ENCODE measurements around the gene RIMS3. TPM values are rescaled to one million over a fixed set of nuclear protein-coding genes. Genes with fewer than 3 reads are reported as not detected.

The RIMS3 gene
- total RNA-seq, result 1 to 10 TPM; 3.0 to 3.9 TPM

DNA sequence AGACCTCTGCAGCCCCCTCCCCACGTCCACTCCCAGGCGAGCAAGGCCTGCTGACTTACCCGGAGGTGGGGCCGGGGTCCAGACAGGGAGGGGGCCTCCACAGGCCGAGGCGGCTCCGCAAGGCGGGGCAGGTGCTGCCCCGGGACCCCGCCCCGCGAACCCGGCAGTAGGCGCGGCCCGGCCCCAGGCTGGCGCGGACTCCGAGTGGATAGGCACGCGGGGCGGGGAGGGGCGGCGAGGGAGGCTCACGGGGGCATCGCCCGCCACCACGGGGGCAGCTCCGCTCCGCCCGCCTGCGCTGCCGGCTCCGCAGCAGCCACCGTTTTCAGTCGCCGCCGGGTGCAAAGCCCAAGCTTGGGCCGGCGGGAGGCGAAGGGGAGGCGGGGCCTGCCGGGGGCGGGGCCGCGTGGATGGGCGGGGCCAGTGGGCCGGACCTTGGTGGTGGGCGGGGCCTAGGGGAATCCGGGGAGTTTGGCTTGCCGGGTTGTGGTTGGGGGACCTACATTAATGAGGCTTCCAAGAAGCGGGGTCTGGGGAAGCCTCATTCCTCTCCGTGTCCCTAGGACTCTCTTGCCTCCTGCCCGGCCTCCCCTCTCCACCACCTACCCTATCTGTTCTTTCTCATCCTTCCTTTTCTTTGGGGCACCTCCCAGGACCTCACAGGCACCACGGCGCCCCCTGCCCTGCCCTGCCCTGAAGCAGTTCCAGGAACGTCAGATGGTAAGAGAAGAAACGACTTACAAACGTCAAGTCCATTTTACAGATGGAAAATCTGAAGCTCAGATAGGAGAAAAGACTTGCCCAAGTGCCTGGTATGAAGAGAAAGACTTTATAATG lies at the start of gene RIMS3:
TSS of gene RIMS3 (minus strand) at position 348 of the 837 bp plus-strand sequence. CDS start 23,757 bp downstream, outside the sequence.
- peaks cover 2% of the 10 kb centered on the region for H3K27me3 Mint-ChIP-seq
- ChIA-PET POLR2A (interaction anchor here (1.0 to 1.5 kb wide), 2 partner anchors 13 to 26 kb away, joined by 3 to 4 read pairs; partner anchors contain the start of gene NFYC), CTCF (interaction anchor here (1.0 to 1.4 kb wide), 3 partner anchors 40 to 53 kb away, joined by 3 read pairs; no protein-coding TSS in a partner anchor)
- intact Hi-C loops (cut with micrococcal nuclease), result loop anchor here (5.0 kb wide), 1 partner anchor 53 kb away; no protein-coding TSS in a partner anchor
- DNase-seq (peak; percentile 85), ATAC-seq (peak; percentile 86)
- no peaks in the 10 kb centered on the region for H3K9me3 Mint-ChIP-seq
- peaks cover 30% of the 10 kb centered on the region for H3K4me1 Mint-ChIP-seq (ENCODE audit: low read depth)
- H3K36me3 Mint-ChIP-seq (ENCODE audit: low read depth), result no peaks in the 10 kb centered on the region
- H3K27ac Mint-ChIP-seq, result peak within 1 kb of the TSS; percentile 69
- peak within 1 kb of the TSS; percentile 74 for H3K4me3 Mint-ChIP-seq
- TF ChIP-seq, protein P1, sequence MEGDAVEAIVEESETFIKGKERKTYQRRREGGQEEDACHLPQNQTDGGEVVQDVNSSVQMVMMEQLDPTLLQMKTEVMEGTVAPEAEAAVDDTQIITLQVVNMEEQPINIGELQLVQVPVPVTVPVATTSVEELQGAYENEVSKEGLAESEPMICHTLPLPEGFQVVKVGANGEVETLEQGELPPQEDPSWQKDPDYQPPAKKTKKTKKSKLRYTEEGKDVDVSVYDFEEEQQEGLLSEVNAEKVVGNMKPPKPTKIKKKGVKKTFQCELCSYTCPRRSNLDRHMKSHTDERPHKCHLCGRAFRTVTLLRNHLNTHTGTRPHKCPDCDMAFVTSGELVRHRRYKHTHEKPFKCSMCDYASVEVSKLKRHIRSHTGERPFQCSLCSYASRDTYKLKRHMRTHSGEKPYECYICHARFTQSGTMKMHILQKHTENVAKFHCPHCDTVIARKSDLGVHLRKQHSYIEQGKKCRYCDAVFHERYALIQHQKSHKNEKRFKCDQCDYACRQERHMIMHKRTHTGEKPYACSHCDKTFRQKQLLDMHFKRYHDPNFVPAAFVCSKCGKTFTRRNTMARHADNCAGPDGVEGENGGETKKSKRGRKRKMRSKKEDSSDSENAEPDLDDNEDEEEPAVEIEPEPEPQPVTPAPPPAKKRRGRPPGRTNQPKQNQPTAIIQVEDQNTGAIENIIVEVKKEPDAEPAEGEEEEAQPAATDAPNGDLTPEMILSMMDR (IDR thresholded peaks at IDR 0.05), result no peak

DNA sequence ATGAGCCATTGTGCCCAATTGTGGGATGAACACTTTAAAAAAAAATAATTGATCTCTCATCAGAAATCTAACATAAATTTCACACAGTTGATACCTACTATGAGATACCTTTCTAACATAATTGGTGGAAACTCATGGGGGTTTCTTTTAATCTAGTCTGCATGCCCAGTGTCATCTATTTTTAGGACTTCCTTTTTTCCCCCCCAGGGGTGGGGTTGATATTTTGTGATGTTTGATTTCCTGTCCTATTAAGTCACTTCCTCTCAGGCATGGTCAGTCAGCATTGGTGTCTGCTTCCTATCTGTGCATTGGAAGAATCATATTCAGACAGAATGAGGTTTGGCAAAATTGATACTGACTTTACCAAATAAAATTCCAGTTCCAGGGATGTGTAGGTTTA lies 47.5 kb upstream of the RIMS3 start:
- CTCF ChIA-PET, result interaction anchor here (2.5 kb wide), 1 partner anchor 61 kb away, joined by 7 read pairs; no protein-coding TSS in a partner anchor
- Mint-ChIP-seq H3K4me1 (ENCODE audit: low read depth) (peaks cover 64% of the 10 kb centered on the region), H3K9me3 (no peaks in the 10 kb centered on the region), H3K36me3 (ENCODE audit: low read depth) (peaks cover 21% of the 10 kb centered on the region), H3K4me3 (peak overlapping the region; percentile 37), H3K27ac (peak overlapping the region; percentile 86), H3K27me3 (no peaks in the 10 kb centered on the region)
- TF ChIP-seq, protein P1 (IDR thresholded peaks at IDR 0.05), result no peak
- intact Hi-C loops (cut with micrococcal nuclease), result no loop called here
- DNase-seq, result peak; percentile 55
- ATAC-seq, result peak; percentile 31
- POLR2A ChIA-PET, result no interaction called here

DNA sequence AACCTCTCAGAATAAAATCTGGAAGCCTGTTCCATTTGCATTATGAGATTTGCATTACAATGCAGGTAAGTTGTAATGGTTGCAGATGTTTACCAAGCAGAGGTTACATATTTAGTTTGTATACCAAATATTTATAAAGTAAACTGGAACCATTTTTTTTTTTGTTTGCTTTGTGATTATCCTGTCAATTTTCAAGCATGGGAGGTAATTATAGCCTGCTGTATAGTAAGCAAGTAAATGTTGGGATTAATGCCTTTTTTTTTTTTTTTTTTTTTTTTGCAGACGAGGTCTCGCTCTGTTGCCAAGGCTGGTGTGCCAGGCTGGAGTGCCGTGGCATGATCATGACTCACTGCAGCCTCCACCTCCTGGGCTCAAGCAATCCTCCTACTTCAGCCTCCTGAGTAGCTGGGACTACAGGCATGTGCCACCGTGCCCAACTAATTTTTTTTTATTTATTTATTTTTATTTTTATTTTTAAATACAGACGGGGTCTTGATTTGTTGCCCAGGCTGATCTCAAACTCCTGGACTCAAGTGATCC lies 47.0 kb upstream of the RIMS3 start:
- no peak for ATAC-seq
- Mint-ChIP-seq H3K27ac (no peak overlapping the region), H3K27me3 (no peaks in the 10 kb centered on the region), H3K4me1 (ENCODE audit: low read depth) (peaks cover 65% of the 10 kb centered on the region), H3K4me3 (no peak overlapping the region), H3K36me3 (ENCODE audit: low read depth) (peaks cover 21% of the 10 kb centered on the region), H3K9me3 (no peaks in the 10 kb centered on the region)
- TF ChIP-seq, protein P1 (IDR thresholded peaks at IDR 0.05), result no peak
- ChIA-PET CTCF (interaction anchor here (1.2 to 3.4 kb wide), 2 partner anchors 11 to 19 kb away, joined by 9 to 13 read pairs; no protein-coding TSS in a partner anchor), POLR2A (interaction anchor here (6.5 kb wide), 1 partner anchor 20 kb away, joined by 60 read pairs; the partner anchor contains the start of gene NFYC)
- intact Hi-C loops (cut with micrococcal nuclease), result no loop called here
- DNase-seq, result no peak

DNA sequence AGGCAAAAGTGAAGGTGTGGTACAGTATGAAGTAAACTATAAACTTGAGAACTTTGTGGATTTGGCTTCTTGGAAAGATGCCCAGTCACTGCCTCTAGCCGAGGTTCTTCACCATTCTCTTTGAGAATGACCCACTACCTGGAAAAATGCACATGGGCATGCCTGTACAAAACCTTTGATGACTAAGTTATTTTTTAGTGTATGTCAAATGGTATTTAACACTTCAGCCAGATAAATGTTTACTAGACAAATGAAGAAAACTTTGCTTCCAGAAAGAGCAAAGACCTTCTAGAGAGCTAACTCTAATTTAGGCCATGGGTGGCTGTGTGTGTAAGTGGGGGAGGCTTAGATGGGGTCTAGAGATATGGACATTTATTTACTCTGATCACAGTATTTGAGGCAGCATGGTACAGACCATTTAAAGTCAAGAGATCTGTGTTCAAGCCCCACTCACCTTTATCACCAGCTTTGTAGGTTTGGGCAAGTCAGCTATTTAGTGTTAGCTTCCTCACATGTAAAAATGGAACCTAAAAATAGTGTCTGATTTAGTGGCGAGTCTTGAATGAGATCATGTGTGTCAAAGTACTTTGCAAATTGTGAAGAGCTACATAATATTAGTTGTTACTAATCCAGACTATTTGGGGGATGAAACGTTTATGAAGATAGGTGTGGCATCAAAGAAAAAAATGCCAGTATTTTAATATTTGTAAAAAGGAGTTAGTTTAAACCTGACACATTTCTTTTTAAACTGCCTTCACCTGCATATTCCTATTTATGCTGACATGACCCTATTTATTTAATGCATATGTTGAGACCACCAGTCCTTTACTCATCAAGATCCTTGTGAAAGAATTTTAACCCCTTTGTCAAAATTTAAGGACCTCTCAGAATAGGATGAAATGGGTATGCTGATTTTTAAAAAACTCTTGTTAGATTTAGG lies 46.3 kb upstream of the RIMS3 start:
- intact Hi-C loops (cut with micrococcal nuclease), result no loop called here
- Mint-ChIP-seq H3K9me3 (no peaks in the 10 kb centered on the region), H3K4me3 (peak overlapping the region; percentile 32), H3K4me1 (ENCODE audit: low read depth) (peaks cover 60% of the 10 kb centered on the region), H3K36me3 (ENCODE audit: low read depth) (peaks cover 21% of the 10 kb centered on the region), H3K27me3 (no peaks in the 10 kb centered on the region), H3K27ac (peak overlapping the region; percentile 82)
- ATAC-seq (no peak), DNase-seq (peak; percentile 25)
- TF ChIP-seq, protein P1 (IDR thresholded peaks at IDR 0.05), result no peak
- POLR2A ChIA-PET, result interaction anchor here (6.5 kb wide), 1 partner anchor 20 kb away, joined by 60 read pairs; the partner anchor contains the start of gene NFYC
- CTCF ChIA-PET, result interaction anchor here (1.2 to 3.4 kb wide), 4 partner anchors 11 to 20 kb away, joined by 5 to 13 read pairs (median 8); partner anchors contain the start of gene NFYC

Data from activated CD8-positive, alpha-beta T cell treated with anti-CD3 and anti-CD28 coated beads for 36 hours (primary cell).